ENCODE measurements around the gene PTCH2.

PTCH2 gene

DNA sequence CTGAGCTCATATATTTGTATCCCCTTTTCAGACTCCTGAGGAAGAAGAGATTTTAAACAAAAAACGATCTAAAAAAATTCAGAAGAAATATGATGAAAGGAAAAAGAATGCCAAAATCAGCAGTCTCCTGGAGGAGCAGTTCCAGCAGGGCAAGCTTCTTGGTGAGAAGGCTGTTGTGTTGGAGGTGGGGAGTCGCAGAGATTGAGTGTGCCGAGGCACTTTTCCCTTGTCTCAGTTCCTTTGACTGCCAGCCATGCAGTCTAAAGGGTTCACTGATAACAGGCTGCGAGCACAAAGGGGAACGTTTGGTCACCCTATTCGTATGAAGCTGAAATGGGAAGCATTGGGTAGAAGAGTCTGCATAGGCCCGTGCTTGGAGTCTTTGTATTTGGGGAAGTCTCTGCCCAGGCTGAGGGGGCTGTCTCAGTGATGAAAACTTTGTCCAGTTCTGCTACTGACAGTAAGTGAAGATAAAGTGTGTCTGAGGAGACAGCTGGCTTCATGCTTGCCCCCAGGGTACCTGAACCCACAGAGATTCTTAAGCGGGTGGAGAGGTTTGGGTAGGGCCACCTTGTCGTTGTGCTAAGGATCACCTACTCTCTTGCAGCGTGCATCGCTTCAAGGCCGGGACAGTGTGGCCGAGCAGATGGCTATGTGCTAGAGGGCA is 65.0 kb downstream of the PTCH2 start:
- DNase-seq (ENCODE audit: low spot score) = no peak

DNA sequence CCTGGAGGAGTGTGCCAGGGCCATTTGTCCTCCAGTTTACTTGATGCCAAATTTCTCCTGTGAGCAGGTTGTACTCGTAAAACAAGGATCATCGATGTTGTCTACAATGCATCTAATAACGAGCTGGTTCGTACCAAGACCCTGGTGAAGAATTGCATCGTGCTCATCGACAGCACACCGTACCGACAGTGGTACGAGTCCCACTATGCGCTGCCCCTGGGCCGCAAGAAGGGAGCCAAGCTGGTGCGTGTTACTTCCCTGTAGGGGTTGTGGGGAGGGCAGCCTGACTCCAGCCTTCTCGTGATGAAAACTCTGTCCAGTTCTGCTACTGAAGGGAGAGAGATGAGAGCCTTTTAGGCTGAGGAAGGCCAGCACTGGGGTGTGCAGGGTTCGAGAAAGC is 65.5 kb downstream of the PTCH2 start:
- no peak for DNase-seq (ENCODE audit: low spot score)

DNA sequence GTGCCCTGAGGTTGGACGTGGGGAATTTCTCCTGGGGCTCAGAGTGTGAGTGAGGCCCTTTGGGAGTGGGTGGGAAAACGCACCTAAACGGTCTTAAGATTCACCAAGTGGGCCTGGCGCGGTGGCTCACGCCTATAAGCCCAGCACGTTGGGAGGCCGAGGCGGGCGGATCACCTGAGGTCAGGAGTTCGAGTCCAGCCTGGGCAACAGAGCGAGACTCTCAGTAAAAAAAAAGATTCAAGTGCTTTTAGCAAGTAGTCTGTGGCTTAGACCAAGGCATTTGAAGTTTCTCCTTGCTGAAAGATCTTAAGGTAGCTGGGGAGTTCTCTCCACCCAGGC is 66.4 kb downstream of the PTCH2 start:
- DNase-seq (ENCODE audit: low spot score) = no peak

DNA sequence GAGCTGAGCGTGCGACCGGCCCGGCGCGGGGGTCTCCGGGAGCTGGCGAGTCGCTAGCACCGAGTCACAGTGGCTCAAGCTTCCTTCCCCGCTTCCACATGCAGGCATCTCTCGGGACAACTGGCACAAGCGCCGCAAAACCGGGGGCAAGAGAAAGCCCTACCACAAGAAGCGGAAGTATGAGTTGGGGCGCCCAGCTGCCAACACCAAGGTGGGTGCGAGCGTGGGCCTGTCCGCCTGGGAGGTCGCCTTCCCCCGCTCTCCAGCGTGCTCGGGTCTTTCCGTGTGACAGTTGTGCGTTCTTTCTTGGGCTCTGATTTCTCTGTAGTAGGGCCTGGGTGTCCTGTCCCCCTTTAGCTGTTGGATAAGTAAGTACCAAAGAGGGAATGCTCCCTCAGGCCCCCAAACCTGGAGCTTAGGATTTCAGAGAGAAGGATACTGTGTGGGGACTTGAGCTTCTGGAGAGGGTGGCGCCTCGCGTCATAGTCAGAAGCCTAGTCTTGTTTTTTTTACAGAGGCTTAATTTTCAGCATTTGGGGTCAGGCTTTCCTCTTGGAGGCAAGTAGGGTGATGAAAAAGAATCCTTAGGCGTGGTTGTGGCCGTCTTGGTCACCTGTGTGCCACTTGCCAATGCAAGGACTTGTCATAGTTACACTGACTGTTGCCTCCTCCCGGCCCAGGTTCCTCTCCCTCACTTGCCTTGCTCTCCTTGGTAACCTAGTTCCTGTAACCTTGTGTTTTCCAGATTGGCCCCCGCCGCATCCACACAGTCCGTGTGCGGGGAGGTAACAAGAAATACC is 66.9 kb downstream of the PTCH2 start:
- DNase-seq (ENCODE audit: low spot score) = no peak

DNA sequence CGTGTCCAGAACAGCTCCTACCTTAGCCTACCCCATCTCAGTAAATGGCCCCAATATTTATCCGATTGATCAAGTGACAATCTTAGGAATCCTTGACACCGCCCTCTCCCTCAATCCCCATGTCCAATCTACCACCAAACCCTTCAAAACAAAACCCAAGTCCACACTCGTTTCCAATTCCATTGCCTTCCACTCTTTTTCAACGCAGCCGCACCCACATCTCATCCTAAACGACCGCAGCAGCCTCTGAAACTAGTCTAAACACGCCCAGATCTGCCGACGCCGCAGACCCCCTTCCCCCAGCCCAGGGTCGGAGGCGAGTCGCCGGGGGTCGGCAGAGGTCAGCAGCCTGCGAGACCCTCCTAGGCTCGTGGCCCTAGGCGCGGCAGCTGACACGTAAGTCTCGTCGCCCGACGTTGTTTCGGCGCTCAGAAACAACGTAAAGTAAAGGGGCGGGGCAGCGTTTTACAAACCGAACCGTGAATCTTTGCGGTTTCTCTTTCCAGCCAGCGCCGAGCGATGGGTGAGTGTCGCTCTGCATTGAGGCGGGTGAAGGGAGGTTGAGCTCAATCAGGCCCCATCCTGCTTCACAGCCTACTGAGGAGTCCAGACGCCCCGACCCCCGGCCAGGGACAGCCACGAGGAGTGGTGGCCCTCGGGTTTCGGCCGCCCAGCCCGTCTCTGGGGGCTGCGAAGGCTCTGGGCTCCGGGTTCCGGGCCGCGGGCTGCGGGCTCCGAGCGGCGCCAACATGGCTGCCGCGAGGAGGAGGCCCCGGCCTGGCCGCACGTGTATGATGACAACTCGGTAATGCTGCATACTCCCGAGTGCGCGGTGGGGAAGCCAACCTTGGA is 67.7 kb downstream of the PTCH2 start, which contains the start of gene RPS8:
RPS8 (plus strand) TSS at position 463 of the 852 bp plus-strand sequence; CDS start at position 520, 57 bp downstream.
- peak; percentile 90 for DNase-seq (ENCODE audit: low spot score)

Measured in SW480 (cell line).